ENCODE data around the gene EMILIN1. TPM values are rescaled to one million over a fixed set of nuclear protein-coding genes. Genes with fewer than 3 reads are reported as not detected.
A peak's percentile ranks its signal among the peaks of the same experiment; 100 is the strongest.

Gene EMILIN1
- total RNA-seq, 1 experiment from 2014 or later = 31.0 TPM

GRCh38 chr2:27081984-27082772, 3.8 kb downstream of the EMILIN1 start:
- Histone ChIP-seq H3K27me3 (replicated peaks; ENCODE audit: insufficient read depth, low read depth, low read length, poor library complexity) (no peaks in the 10 kb centered on the region), H3K4me1 (ENCODE audit: insufficient read depth, low read length, poor library complexity, severe bottlenecking) (peaks cover 28% of the 10 kb centered on the region), H3K4me3 (ENCODE audit: low read depth, low read length, poor library complexity, severe bottlenecking) (no peak overlapping the region), H3K9me3 (ENCODE audit: low read depth, low read length, poor library complexity, severe bottlenecking) (no peaks in the 10 kb centered on the region), H3K27ac (ENCODE audit: low read depth, low read length, poor library complexity, severe bottlenecking) (peak overlapping the region; percentile 75), H3K36me3 (ENCODE audit: insufficient read depth, low read length, poor library complexity, severe bottlenecking) (no peaks in the 10 kb centered on the region)
- DNase-seq (ENCODE audit: low spot score) = no peak
- TF ChIP-seq EZH2 (IDR thresholded peaks at IDR 0.05; ENCODE audit: borderline replicate concordance, low read depth, low read length, poor library complexity, severe bottlenecking) = no peak
- TF ChIP-seq CTCF (conservative IDR thresholded peaks at IDR 0.05; ENCODE audit: low read depth, low read length) = no peak
- BruUV-seq (replicated peaks) = no TSS peak
- ChIA-PET CTCF (interaction anchor here (1.5 kb wide), 1 partner anchor 10 kb away, joined by 10 read pairs; the partner anchor contains the start of gene OST4), POLR2A (ENCODE audit: low non-redundant PET) (no interaction called here)
- intact Hi-C loops (cut with micrococcal nuclease; ENCODE audit: unreplicated experiment) = no loop called here

GRCh38 chr2:27082773-27083409, 4.5 kb downstream of the EMILIN1 start:
- DNase-seq (ENCODE audit: low spot score) = no peak
- ChIA-PET POLR2A (ENCODE audit: low non-redundant PET) (no interaction called here), CTCF (no interaction called here)
- H3K27me3 ChIP-seq (replicated peaks; ENCODE audit: insufficient read depth, low read depth, low read length, poor library complexity) = no peaks in the 10 kb centered on the region
- intact Hi-C loops (cut with micrococcal nuclease; ENCODE audit: unreplicated experiment) = no loop called here
- peak overlapping the region; percentile 23 for H3K27ac ChIP-seq (ENCODE audit: low read depth, low read length, poor library complexity, severe bottlenecking)
- H3K9me3 ChIP-seq (ENCODE audit: low read depth, low read length, poor library complexity, severe bottlenecking) = no peaks in the 10 kb centered on the region
- peaks cover 25% of the 10 kb centered on the region for H3K4me1 ChIP-seq (ENCODE audit: insufficient read depth, low read length, poor library complexity, severe bottlenecking)
- no peaks in the 10 kb centered on the region for H3K36me3 ChIP-seq (ENCODE audit: insufficient read depth, low read length, poor library complexity, severe bottlenecking)
- TF ChIP-seq EZH2 (IDR thresholded peaks at IDR 0.05; ENCODE audit: borderline replicate concordance, low read depth, low read length, poor library complexity, severe bottlenecking) = no peak
- no peak for TF ChIP-seq CTCF (conservative IDR thresholded peaks at IDR 0.05; ENCODE audit: low read depth, low read length)
- no peak overlapping the region for H3K4me3 ChIP-seq (ENCODE audit: low read depth, low read length, poor library complexity, severe bottlenecking)
- no TSS peak for BruUV-seq (replicated peaks)

- no peaks in the 10 kb centered on the region for H3K9me3 ChIP-seq (ENCODE audit: low read depth, low read length, poor library complexity, severe bottlenecking)
- no peak overlapping the region for H3K27ac ChIP-seq (ENCODE audit: low read depth, low read length, poor library complexity, severe bottlenecking)
- intact Hi-C loops (cut with micrococcal nuclease; ENCODE audit: unreplicated experiment) = no loop called here
- no peaks in the 10 kb centered on the region for H3K27me3 ChIP-seq (replicated peaks; ENCODE audit: insufficient read depth, low read depth, low read length, poor library complexity)
- BruUV-seq (replicated peaks) = no TSS peak
- peaks cover 18% of the 10 kb centered on the region for H3K4me1 ChIP-seq (ENCODE audit: insufficient read depth, low read length, poor library complexity, severe bottlenecking)
- no peak for DNase-seq (ENCODE audit: low spot score)
- no peak overlapping the region for H3K4me3 ChIP-seq (ENCODE audit: low read depth, low read length, poor library complexity, severe bottlenecking)
- POLR2A ChIA-PET (ENCODE audit: low non-redundant PET) = no interaction called here
- CTCF ChIA-PET = no interaction called here
- no peaks in the 10 kb centered on the region for H3K36me3 ChIP-seq (ENCODE audit: insufficient read depth, low read length, poor library complexity, severe bottlenecking)
- TF ChIP-seq EZH2 (IDR thresholded peaks at IDR 0.05; ENCODE audit: borderline replicate concordance, low read depth, low read length, poor library complexity, severe bottlenecking) = no peak
- TF ChIP-seq CTCF (conservative IDR thresholded peaks at IDR 0.05; ENCODE audit: low read depth, low read length) = no peak
Measured at GRCh38 chr2:27083410-27084296, 5.2 kb downstream of the EMILIN1 start.
